Fibroblast of mammary gland (primary cell): ENCODE measurements around the gene EMC1.
"Not testable (repeated sequence)": the region's sequence is repeated elsewhere in the genome, so short reads cannot be mapped to it uniquely, and the experiment has no call there.

Source experiments
- DNase-seq: peaks from one replicate; pipeline ENCODE4 v3.0.0-alpha.2; 2010; ENCODE audit warnings: low read depth
- H3K4me3 ChIP-seq: 2 replicates; pipeline ENCODE4 v1.5.1; 2011; ENCODE audit warnings: low read depth, mild to moderate bottlenecking, low read length, moderate library complexity; ENCODE audit not compliant: control insufficient read depth
- TF ChIP-seq, protein P1 (sequence below): conservative IDR thresholded peaks from 2 replicates; pipeline ENCODE4 v1.5.1; 2011; ENCODE audit warnings: low read depth, low read length, inconsistent platforms; ENCODE audit not compliant: control insufficient read depth, insufficient read depth

Gene EMC1

DNA sequence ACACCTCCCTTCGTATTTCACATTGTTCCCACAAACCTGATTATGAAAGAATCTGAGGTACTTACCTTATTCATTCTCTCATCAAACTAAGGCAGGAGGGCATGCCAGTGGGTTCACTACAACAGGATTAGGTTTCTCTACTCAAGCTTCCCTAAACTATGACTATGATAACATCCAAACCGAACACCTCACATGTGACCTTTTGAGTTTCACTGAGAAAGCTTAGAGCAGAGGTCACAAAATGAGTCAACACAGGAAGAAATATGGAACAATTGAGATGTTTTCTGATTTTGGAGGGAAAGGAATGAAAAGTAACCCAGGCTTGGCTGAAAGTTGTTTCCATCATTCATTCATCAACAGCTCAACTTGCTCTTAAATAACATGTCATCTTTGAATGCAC lies 65.3 kb downstream of the EMC1 start:
- TF ChIP-seq, protein P1, sequence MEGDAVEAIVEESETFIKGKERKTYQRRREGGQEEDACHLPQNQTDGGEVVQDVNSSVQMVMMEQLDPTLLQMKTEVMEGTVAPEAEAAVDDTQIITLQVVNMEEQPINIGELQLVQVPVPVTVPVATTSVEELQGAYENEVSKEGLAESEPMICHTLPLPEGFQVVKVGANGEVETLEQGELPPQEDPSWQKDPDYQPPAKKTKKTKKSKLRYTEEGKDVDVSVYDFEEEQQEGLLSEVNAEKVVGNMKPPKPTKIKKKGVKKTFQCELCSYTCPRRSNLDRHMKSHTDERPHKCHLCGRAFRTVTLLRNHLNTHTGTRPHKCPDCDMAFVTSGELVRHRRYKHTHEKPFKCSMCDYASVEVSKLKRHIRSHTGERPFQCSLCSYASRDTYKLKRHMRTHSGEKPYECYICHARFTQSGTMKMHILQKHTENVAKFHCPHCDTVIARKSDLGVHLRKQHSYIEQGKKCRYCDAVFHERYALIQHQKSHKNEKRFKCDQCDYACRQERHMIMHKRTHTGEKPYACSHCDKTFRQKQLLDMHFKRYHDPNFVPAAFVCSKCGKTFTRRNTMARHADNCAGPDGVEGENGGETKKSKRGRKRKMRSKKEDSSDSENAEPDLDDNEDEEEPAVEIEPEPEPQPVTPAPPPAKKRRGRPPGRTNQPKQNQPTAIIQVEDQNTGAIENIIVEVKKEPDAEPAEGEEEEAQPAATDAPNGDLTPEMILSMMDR = no peak
- no peak overlapping the region for H3K4me3 ChIP-seq
- no peak for DNase-seq

DNA sequence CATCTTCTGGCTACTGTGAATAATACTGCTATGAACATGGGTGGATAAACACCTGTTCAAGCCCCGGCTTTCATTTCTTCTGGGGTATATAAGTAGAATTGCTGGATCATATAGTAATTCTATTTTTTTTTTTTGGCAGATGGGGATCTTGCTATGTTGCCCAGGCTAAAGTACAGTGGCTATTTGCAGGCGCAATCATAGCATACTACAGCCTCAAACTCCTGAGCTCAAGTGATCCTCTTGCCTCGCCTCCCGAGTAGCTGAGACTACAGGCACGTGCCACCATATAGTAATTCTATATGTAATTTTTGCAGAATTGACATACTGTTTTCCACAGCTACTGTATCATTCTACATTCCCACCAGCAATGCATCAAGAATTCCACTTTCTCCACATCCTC lies 69.1 kb downstream of the EMC1 start:
- DNase-seq = no peak
- no peak overlapping the region for H3K4me3 ChIP-seq
- TF ChIP-seq, protein P1 = no peak

- DNase-seq, H3K4me3 ChIP-seq: not testable (repeated sequence)
Observed at GRCh38 chr1:19180265-19180657, 71.1 kb downstream of the EMC1 start.

DNA sequence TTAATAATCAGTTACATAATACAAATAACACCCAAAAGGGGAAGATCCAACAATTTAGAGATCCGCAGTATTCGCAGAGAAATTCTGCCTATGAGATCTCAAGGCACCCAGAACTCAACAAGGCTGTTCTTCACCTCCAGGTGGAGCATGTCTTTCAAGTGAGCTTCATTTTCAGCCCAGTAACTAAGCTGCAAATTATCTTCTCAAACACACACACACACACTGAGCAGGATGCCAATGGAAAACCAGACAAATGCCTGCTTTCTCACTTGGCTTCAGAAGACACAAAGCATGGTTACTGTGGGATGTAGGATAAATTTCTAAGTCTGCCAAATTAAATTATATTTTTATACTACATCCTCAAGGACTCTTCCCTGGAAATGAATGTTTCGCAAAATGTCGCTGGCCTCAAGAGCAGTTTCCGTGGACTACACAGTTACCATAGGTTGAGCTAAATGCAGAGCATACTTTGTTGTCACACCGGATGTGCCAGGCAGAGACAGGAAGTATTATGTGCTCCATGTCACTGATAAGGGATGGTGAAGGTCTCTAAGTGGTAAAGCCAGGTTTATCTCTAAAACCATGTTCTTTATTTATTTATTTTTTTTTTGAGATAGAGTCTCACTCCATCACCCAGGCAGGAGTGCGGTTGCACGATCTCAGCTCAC lies 71.6 kb downstream of the EMC1 start:
- no peak overlapping the region for H3K4me3 ChIP-seq
- DNase-seq = peak; percentile 29
- TF ChIP-seq, protein P1 = peak; percentile 28

DNA sequence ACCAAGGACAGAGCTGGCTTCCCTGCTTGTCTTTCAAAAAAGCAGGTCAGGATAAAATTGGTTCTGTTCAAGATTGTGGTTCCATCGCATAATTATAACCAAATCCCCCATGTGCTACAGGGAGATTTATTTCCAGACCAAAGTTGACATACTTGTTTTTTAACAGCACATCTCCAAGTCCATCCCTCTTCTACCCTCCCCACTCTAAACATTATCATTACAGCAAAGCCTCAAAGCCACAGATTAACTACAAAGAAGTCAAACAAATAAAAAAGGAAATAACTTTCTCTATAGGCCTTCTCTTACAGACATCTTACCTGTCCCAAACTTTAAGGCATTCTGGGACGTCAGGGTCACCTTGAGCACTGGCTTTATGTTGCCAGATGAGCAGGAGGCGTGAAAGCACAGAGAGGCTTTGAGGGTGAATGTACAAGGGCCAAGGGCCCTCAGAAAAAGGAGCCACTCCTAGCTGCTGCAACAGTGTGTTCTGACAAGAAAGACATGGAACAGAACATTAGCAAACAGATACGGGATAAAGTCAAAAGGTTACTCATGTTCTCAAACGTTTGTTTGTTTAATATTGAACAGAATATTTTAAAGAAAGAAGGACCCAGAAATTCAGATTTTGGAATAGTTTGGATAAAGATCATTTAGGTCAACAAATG lies 72.5 kb downstream of the EMC1 start:
- TF ChIP-seq, protein P1 = no peak
- DNase-seq = no peak
- H3K4me3 ChIP-seq = no peak overlapping the region

DNA sequence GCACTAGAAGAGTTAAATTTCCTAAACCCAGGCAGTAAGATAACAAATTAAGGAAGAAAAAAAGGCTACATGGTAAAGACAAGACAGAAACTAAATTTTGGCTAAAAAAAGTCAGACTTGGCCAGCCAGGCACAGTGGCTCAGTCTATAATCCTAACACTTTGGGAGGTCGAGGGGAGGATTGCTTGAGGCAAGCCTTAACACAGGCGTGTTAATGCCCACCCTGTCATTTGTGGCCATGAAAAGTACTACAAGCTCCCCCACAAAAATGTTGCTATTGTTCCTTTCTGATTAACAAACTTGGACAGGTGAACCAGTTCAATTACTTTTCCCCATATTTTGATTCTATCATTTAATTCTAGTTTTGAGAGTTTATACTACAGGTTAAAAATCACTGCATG lies 73.5 kb downstream of the EMC1 start:
- DNase-seq = no peak
- no peak overlapping the region for H3K4me3 ChIP-seq
- TF ChIP-seq, protein P1 = no peak

GRCh38 chr1:19169642-19170041 lies 81.7 kb downstream of the EMC1 start:
- TF ChIP-seq, protein P1 = no peak
- DNase-seq = peak; percentile 66
- H3K4me3 ChIP-seq = no peak overlapping the region
